Gastrocnemius medialis (tissue), 4 donors: ENCODE results near the gene ZNF513. TPM values are rescaled to one million over a fixed set of nuclear protein-coding genes. Genes with fewer than 3 reads are reported as not detected.

Experiments used
- ATAC-seq, 2 donors: fragments of 150-250 bp; one replicate each; pipeline ENCODE4 v1.9.1; 2016
- DNase-seq, 2 donors: peaks; one replicate each; pipeline ENCODE4 v3.0.0-alpha.2; 2019
- H3K27ac ChIP-seq, 4 donors: fragments of 200-600 bp; sonication (generic); 1 replicate in 1 of 4; 2 replicates in 3 of 4; pipeline ENCODE4 v1.5.1; 2016 to 2018; ENCODE audit warnings: mild to moderate bottlenecking in 2 of 4, moderate library complexity in 1 of 4
- H3K27me3 ChIP-seq, 3 donors: fragments of 200-600 bp; sonication (generic) in 2 of 3; 1 replicate in 1 of 3; 2 replicates in 2 of 3; pipeline versions ENCODE4 v1.5.1 to v1.6.0; 2016 to 2019; ENCODE audit warnings: mild to moderate bottlenecking in 1 of 3, moderate library complexity in 1 of 3
- H3K36me3 ChIP-seq, 2 donors: fragments of 200-600 bp; sonication (generic) in 1 of 2; one replicate each; pipeline ENCODE4 v1.5.1; 2017 to 2018
- H3K4me1 ChIP-seq, 2 donors: fragments of 200-600 bp; sonication (generic) in 1 of 2; one replicate each; pipeline ENCODE4 v1.5.1; 2016 to 2017; ENCODE audit warnings: mild to moderate bottlenecking in 2 of 2
- H3K4me3 ChIP-seq, 4 donors: fragments of 200-600 bp; sonication (generic) in 3 of 4; 1 replicate in 1 of 4; 2 replicates in 3 of 4; pipeline ENCODE4 v1.5.1; 2016 to 2019; ENCODE audit warnings: mild to moderate bottlenecking in 2 of 4
- H3K9me3 ChIP-seq, 3 donors: fragments of 200-600 bp; sonication (generic) in 2 of 3; 1 replicate in 1 of 3; 2 replicates in 2 of 3; pipeline ENCODE4 v1.5.1; 2016 to 2019
- POLR2A ChIP-seq, 2 donors: fragments of 450-650 bp; IDR thresholded peaks; one replicate each; pipeline ENCODE4 v1.6.1; 2017; ENCODE audit warnings: antibody characterized with exemption in 2 of 2, mild to moderate bottlenecking in 2 of 2, moderate library complexity in 2 of 2
- in situ Hi-C, 4 donors: fragments of 200-750 bp; cut with MboI; loops; one replicate each; pipeline versions ENCODE4 v1.15.0 to v1.8.0; 2017; ENCODE audit warnings: low sequenced_read_pairs in 4 of 4
- intact Hi-C: fragments of 100-400 bp; cut with DNase I; formaldehyde crosslinking; loops from one replicate; pipeline ENCODE4 v1.15.1; 2023; ENCODE audit warnings: low total_unique reads
- total RNA-seq, 4 donors: library from RNA; depleted of rRNA; stranded (reverse); fragments of >200 nt; gene quantifications; one replicate each; pipeline versions ENCODE4 v1.1.0 to v1.2.3, GENCODE V29; 2016
- TF ChIP-seq, protein P1 (sequence below), 5 experiments: fragments of 450-650 bp in 3 of 5; fragments of 200-600 bp in 2 of 5; sonication (generic) in 2 of 5; IDR thresholded peaks in 4 of 5; conservative IDR thresholded peaks in 1 of 5; 1 replicate in 4 of 5; 2 replicates in 1 of 5; pipeline ENCODE4 v1.5.1; 2016 to 2019; ENCODE audit warnings: antibody characterized with exemption in 5 of 5, mild to moderate bottlenecking in 3 of 5, moderate library complexity in 3 of 5

The ZNF513 gene
- total RNA-seq, 4 donors from 2014 or later, result 2.0 to 7.6 (median 4.5) TPM

GRCh38 chr2:27362678-27363420 is 17.7 kb downstream of the ZNF513 start:
- H3K27ac ChIP-seq, result no peak overlapping the region
- peaks cover 3 to 42% of the 10 kb centered on the region in 2 donors for H3K36me3 ChIP-seq
- in situ Hi-C loops, result no loop called here
- H3K27me3 ChIP-seq, result no peaks in the 10 kb centered on the region
- no peaks in the 10 kb centered on the region for H3K9me3 ChIP-seq
- no peak overlapping the region for H3K4me3 ChIP-seq
- DNase-seq (no peak), ATAC-seq (no peak)
- intact Hi-C loops, result no loop called here
- no peak for TF ChIP-seq POLR2A (IDR thresholded peaks at IDR 0.05)
- TF ChIP-seq, protein P1, sequence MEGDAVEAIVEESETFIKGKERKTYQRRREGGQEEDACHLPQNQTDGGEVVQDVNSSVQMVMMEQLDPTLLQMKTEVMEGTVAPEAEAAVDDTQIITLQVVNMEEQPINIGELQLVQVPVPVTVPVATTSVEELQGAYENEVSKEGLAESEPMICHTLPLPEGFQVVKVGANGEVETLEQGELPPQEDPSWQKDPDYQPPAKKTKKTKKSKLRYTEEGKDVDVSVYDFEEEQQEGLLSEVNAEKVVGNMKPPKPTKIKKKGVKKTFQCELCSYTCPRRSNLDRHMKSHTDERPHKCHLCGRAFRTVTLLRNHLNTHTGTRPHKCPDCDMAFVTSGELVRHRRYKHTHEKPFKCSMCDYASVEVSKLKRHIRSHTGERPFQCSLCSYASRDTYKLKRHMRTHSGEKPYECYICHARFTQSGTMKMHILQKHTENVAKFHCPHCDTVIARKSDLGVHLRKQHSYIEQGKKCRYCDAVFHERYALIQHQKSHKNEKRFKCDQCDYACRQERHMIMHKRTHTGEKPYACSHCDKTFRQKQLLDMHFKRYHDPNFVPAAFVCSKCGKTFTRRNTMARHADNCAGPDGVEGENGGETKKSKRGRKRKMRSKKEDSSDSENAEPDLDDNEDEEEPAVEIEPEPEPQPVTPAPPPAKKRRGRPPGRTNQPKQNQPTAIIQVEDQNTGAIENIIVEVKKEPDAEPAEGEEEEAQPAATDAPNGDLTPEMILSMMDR (IDR thresholded peaks at IDR 0.05 in 4 of 5, conservative IDR thresholded peaks at IDR 0.05 in 1 of 5), result no peak
- peaks cover 6 to 7% of the 10 kb centered on the region in 2 donors for H3K4me1 ChIP-seq

GRCh38 chr2:27356382-27357181 is 24.0 kb downstream of the ZNF513 start, which contains the start of gene GTF3C2:
GTF3C2 (minus strand) TSS chr2:27356764; CDS start chr2:27343554, 13,210 bp downstream.
- Histone ChIP-seq H3K4me1 (peaks cover 42 to 50% of the 10 kb centered on the region in 2 donors), H3K36me3 (no peaks in the 10 kb centered on the region), H3K27me3 (no peaks in the 10 kb centered on the region), H3K27ac (peak within 1 kb of the TSS; percentile 92 to 99 (median 94)), H3K4me3 (peak within 1 kb of the TSS; percentile 69 to 98 (median 93)), H3K9me3 (no peaks in the 10 kb centered on the region)
- ATAC-seq (peak; percentile 82 to 88), DNase-seq (peak; percentile 90 to 95)
- in situ Hi-C loops, result no loop called here
- intact Hi-C loops, result loop anchor here (1.0 to 5.0 kb wide), 5 partner anchors 14 to 144 kb away; partner anchors contain the start of genes ATRAID, EIF2B4, MPV17 and PPM1G
- TF ChIP-seq, protein P1 (IDR thresholded peaks at IDR 0.05 in 4 of 5, conservative IDR thresholded peaks at IDR 0.05 in 1 of 5), result peak in 2 of 5 experiments; percentile 26 to 46
- peak; percentile 50 for TF ChIP-seq POLR2A (IDR thresholded peaks at IDR 0.05)

- in situ Hi-C loops (no loop called here), intact Hi-C loops (loop anchor here (1.0 to 5.0 kb wide), 4 partner anchors 33 to 144 kb away; partner anchors contain the start of genes ATRAID, MPV17, PPM1G and SLC5A6)
- peaks cover 42 to 53% of the 10 kb centered on the region in 2 donors for H3K4me1 ChIP-seq
- H3K27ac ChIP-seq, result peak overlapping the region; percentile 92 to 99 (median 94)
- H3K27me3 ChIP-seq, result no peaks in the 10 kb centered on the region
- H3K4me3 ChIP-seq, result peak overlapping the region; percentile 69 to 98 (median 93)
- no peak for TF ChIP-seq POLR2A (IDR thresholded peaks at IDR 0.05)
- no peaks in the 10 kb centered on the region for H3K9me3 ChIP-seq
- ATAC-seq, result peak; percentile 52 to 53
- no peaks in the 10 kb centered on the region for H3K36me3 ChIP-seq
- DNase-seq, result peak; percentile 63 to 79
Observed at GRCh38 chr2:27356056-27356381, 24.5 kb downstream of the ZNF513 start.

GRCh38 chr2:27354597-27354927 is 26.0 kb downstream of the ZNF513 start:
- TF ChIP-seq, protein P1 (IDR thresholded peaks at IDR 0.05 in 4 of 5, conservative IDR thresholded peaks at IDR 0.05 in 1 of 5), result no peak
- no peak for TF ChIP-seq POLR2A (IDR thresholded peaks at IDR 0.05)
- in situ Hi-C loops (no loop called here), intact Hi-C loops (no loop called here)
- H3K4me1 ChIP-seq, result peaks cover 42 to 53% of the 10 kb centered on the region in 2 donors
- ATAC-seq, result no peak
- H3K4me3 ChIP-seq, result no peak overlapping the region
- H3K9me3 ChIP-seq, result no peaks in the 10 kb centered on the region
- peak overlapping the region; percentile 92 to 99 (median 94) for H3K27ac ChIP-seq
- no peaks in the 10 kb centered on the region for H3K27me3 ChIP-seq
- DNase-seq, result no peak
- H3K36me3 ChIP-seq, result no peaks in the 10 kb centered on the region
